ENCODE measurements around the gene HOXA3.

HOXA3 gene

GRCh38 chr7:27112955-27113949 is 39.1 kb downstream of the HOXA3 start:
- DNase-seq = no peak

- DNase-seq = no peak
Observed at GRCh38 chr7:27112361-27112760, 40.0 kb downstream of the HOXA3 start.

- DNase-seq = no peak
Observed at GRCh38 chr7:27111751-27112277, 40.6 kb downstream of the HOXA3 start.

DNA sequence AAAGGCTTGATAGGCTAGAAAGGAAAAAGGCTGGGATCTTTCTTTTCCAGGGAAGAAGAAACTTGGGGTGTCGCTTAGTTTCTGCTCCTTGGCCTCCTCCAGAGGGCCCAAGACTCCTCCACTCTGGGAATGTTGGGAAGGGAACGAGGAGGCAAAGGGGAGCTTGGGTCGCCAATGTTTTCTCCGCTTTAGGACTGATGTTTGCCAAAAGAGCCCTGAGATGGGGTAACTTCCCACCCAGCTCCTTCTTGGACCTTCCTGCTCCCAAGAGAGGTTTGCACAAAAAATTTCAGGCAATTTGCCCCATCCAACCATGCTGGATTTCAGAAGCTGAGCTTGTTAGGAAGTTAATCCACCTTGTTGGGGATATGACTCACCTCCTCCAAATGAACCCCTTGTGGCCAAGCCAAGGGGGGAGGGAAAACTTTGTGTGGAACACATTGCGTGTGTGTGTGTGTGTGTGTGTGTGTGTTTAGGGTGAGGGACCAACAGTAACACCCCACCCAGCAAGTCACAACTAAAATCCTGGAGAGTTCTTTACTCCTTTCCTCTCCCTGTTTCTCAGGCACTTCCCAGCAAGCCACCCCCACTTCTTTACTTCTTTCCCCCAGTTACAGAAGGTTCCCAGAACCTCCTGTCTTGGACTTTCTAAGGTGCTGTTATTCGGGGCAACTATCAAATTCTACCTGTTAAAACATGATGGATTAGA is 41.2 kb downstream of the HOXA3 start:
- DNase-seq = no peak

GRCh38 chr7:27110186-27111031 is 42.0 kb downstream of the HOXA3 start:
- no peak for DNase-seq

GRCh38 chr7:27109466-27110185 is 42.8 kb downstream of the HOXA3 start:
- DNase-seq = no peak

DNA sequence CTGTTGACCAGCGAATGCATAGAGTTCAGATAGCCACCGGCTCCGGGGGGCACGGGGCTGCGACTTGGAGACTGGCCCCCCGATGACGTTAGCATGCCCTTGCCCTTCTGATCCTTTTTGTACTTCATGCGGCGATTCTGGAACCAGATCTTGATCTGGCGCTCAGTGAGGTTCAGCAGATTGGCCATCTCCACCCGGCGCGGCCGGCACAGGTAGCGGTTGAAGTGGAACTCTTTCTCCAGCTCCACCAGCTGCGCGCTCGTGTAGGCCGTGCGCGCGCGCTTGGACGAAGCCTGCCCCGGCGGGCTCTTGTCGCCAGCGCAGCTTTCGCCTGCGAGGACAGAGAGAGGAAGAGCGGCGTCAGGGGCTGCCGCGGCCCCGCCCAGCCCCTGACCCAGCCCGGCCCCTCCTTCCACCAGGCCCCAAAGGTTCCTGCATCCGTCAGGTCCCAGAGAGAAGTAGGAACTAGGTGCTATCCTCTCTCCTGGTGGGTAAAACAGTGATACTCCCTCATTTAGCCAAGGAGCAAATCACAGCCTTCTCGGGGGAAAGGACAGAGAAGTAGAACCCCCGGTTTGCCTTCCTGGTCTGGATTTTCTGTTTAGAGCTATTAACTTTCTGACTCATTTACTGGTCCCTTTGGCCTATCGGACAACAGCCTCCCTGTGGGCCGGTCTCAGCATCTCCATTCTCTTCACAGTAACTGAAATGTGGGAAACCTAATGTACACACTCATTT is 43.8 kb downstream of the HOXA3 start:
- DNase-seq = no peak

DNA sequence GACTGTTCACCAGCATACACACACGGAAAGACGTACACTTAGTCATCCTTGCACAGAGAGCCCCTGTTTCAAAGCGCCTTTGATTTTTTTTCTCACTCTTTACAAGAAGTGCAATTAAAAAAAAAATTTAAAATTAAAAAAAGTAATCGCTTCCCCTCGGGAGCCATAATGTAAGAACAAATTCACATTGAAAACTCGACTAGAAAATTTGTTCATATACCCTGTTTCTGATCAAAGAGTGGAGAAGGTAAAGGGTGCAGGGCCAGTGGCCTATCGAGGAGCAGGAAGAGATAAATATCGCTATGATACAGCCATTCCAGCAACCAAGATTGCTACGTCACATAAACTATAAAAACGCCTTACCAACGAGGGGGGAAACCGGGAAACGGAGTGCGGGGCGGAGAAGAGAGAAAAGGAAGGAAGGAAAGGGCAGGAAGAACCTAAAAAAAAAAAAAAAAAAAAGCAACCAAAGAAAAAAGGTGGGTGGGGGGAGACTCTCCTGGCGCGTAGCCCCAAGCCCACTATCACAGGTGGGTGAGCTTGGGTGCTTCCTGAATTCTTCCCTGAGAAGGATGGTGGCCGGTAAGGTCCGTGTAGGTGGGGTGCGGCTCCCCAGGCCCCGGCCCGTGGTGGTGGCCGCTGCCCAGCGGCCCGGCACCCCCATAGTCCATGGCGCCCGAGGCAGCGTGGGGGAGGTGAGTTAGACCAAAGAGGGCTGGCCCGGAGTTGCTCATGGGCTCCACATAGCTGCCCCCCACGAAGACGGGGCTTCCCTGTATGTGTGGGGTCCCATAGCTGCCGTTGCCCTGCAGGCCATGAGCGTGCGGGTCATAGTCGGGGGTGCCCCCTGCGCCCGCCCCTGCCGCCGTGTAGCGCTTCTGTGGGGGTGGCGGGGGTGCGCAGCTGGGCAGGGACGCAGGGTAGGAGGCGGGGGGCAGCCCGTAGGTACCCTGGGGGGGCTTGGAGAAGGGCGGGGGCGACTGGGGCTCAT is 44.7 kb downstream of the HOXA3 start:
- DNase-seq = no peak

DNA sequence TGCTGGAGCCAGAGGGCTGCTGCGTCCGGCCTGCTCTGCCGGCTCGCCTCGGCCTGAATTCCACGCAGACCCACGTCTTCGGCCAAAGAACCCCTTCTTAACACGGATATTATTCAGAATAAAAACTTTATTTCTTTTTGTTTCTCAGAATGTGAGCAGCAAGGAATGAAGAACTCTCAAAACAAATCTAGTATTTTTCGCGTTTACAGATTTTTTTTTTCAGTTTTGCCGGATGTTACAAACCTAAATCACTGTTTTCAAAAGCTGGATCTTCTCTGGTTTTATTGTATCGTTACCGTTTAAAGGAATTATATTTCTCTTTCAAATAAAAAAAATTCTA is 45.5 kb downstream of the HOXA3 start:
- no peak for DNase-seq

GRCh38 chr7:27106181-27106900 is 46.0 kb downstream of the HOXA3 start:
- DNase-seq = no peak

DNA sequence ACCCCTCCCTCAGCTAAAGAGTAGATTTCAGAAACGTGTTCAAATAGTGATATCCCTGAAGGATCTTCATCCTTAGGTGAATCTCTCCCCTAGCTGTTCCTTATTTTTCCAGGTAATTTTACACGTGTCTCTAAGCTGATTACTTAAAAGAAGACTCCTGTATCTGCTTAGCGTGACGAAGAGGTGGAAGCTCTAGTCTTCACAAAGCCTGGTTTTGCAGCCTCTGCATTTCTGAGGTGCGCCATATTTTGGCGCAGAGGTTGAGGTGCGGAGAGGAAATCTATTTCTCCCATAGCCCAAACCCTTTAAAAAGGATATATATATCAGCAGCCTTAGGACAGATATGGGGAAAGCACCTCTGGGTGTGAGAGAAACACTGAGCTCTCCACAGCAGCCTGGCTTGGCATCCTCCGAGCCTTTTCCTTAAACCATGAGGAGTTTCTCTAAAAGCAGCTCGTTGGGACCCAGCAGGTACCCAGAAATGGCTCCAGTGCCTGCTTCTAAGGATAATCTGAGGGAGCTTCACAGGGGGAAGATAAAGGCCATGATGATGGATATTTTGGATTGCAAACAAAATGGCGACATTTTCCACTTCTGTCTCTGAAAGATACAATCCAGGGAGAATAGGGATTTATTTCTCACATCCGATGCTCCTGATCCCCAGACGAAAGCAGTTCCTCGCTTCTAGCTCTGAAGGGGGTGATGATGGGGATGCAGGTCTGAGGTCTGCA is 46.9 kb downstream of the HOXA3 start:
- DNase-seq = no peak

GRCh38 chr7:27104341-27105058 is 47.9 kb downstream of the HOXA3 start:
- DNase-seq = no peak

DNA sequence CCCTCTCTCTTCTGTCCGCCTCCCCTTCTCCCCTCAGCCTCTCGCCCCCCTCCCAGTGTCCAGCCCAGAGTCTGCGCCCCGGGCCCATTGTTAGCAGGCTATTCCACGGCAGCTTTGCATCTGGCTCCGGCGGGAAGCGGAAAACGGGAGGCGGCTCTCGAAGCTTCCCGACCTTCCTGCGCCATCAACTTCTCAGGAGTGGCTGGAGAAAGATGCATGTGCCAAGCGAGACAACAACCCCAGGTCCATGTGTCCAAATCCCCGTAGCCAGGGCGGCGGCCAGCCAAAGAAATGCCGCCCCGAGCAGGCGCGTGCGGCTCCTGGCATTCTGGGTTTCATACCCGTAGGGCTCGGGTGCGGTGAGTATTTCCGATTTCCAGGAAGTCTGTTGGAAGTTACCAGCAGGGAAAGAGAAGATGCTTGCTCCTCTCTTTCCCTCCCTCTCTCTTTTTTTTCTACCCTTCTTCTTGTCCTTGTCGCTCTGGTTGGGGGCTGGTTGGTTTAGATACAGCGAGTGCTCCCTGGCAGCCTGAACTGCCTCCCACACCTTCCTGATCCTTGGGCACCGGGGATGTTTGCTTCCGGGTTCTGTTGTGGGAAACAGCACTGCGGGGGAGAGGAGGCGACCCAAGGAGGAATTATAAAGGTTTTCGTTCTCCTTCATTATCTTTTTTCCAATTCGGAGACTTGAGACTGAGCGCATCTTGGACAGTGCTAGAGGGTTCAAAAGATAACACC is 48.7 kb downstream of the HOXA3 start:
- DNase-seq = no peak

DNA sequence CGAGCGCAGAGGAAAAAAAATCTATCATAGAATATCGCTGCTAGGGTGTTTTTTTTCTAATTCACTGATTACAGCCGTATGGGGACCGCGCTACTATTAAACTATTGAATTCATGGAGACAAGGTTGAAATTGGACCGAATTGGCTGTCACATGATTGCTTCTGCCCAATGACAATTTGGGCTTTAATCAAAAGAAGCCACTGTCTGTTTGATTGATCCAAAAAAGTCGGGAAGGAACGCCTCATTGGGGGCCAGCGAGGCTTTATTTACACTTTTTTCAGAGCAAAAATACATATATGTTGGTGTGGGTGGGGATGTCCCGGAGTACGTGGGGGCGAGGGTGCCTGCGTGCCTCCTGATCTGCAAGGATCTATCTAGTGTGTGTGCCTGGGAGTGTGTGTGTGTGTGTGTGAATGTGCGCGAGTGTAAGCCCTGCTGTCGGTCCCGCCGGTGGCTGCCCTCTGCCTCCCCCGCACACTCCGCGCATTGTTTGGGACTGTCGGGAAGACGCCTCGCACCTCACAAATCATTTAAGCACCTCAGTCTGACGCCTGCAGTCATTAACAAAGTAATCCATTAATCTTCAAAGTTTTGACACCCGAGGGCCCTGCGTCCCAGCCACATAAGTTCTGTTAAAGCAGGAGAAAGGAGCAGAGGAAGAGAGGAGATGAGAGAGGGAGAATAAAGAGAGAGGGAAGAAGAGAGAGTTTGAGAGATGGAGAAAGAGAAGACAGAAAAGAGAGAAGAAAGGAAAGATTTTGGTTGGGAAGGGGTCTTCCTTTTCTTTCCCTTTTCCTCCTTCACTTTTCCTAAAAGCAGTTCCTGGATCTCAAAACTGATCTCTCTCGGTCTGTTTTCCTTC is 49.6 kb downstream of the HOXA3 start, which contains the start of gene HOXA2:
Gene HOXA2, minus strand, starts transcription at position 103 of the 862 bp plus-strand sequence. CDS start 183 bp downstream, outside the sequence.
- peak in 1 of 2 experiments; percentile 4 for DNase-seq

DNA sequence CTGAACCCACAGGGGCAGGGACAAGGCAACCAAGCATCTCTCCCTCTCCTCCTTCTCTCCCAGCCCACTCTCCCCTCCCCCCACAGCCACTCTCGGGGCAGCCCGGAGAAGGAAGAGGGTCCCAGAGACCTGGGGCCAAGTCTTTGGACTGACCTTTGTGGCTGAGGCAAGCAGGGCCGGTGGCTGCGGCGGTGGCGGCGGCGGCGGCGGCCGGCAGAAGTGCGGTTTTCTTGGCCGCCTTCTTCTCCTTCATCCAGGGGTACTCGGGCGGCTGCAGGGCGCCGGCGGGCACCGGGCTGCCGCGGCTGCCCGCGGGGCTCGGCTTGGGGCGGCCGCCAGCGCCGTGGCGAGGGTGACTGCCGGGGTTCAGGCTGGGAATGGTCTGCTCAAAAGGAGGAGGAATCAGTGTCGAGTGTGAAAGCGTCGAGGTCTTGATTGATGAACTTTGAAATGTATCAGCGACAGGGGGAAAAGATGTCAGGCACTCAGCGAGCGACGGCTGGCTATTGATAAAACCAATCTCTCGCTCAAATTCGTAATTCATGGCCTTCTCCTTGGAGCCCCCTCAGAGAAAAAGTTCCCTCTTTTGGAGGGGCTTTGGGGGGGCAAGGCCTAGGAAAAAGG is 50.3 kb downstream of the HOXA3 start:
- DNase-seq = no peak
